NCI-H1105 treated with DMSO at 0.1 percent for 48 hours (cell line): ENCODE measurements around the gene HMGXB4.

Experiments used
- DNase-seq: peaks from one replicate; lab custom pipeline; 2025; lab: John Stamatoyannopoulos, UW

The HMGXB4 gene

DNA sequence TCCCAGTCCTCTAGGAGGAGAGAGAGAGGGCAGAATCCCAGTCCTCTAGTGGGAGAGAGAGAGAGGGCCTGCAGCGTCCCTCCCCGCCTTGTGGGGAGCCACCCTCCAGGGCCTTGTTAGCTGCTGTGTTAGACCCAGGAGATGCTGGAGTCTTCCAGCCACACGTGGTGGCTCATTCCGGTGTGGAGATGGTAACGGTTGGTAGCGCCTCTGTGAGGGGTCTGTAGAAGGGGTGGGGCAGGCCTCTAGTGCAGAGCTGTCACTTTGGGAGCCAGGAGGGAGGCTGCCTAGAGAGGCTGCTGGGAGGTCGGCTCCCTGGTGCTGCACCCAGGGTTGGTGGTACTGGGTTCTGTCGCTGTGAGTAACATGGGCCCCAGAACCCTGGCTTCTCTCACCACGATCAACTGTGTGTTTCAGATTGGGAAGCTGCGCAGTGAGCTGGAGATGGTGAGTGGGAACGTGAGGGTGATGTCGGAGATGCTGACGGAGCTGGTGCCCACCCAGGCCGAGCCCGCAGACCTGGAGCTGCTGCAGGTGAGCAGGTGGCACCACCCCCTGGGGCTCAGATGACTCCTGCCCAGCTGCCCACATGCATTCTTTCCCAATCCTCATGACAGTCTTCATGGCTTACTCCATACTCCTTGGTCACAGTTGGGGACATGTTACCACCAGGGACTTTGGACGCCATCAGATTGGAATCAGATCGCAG lies 69.7 kb downstream of the HMGXB4 start:
- DNase-seq: no peak

GRCh38 chr22:35327690-35328471 lies 70.6 kb downstream of the HMGXB4 start:
- no peak for DNase-seq

DNA sequence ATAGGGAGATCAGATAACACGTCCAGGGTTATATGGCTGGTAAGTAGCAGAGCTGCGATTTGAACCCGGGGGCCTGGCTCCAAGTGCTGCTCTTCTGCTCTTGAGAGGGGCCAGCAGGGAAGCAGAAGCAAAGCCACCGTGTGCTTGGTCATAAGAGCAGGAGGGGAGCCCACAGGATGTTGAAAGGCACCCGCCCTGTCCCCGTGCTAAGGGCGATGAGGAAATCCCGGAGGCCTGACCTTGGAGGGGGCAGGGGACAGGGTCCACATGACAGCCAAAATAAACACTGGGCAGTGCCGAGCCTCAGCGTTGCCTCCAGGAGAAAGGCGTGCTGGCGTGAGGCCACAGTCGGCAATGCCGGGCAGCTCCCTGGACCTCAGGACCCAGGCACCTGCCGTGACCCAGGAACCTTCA lies 71.2 kb downstream of the HMGXB4 start:
- no peak for DNase-seq

DNA sequence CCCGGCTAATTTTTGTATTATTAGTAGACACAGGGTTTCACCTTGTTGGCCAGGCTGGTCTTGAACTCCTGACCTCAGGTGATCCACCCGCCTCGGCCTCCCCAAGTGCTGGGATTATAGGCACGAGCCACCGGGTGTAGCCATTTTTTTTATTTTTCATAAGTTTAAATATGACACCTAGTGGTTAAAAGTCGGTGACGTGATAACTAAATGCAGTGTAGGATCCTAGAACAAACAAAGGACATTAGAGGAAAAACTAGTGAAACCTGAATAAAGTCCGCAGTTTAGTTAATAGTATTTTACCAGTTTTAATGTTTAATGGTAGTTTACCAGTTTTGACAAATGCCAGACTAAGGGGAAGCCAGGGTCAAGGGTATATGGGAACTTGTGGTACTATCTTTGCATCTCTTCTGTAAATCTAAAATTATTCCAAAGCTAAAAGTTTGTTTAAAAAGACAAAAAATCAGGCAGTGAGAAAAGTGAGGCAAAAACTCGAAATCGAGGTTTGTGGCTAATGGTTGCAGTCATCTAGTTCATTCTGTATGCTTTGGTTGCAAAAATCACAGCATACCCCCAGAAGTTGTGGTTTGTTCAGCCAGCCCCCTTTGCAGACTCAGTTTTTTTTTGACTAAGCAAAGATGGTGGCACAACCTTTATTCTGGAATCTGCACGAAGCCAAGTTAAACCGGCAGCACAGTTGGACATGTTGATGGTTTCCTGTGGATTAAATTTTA lies 72.0 kb downstream of the HMGXB4 start:
- DNase-seq: no peak

DNA sequence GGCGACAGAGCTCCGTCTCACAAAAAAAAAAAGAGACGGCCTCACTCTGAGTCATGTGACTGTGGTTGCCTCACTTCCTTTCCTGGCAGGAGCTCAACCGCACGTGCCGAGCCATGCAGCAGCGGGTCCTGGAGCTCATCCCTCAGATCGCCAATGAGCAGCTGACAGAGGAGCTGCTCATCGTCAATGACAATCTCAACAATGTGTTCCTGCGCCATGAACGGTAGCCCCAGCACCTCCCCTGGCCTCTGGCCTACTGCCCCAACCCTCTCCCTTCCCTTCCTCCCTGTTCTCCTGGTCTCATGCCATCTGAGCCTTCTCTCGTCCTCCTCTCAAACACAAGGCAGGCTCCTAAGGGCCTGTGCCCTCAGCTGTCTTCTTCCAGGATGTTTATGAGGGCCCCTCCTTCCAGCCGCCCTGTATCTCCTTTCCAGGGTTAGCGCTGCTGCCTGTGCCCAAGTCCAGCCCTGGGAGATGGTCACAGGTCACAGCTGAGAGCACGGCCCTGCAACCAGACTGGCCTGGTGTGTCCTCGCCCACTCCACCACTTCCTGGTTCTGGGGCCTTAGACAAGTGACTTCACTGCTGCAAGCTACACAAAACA lies 73.1 kb downstream of the HMGXB4 start:
- no peak for DNase-seq

GRCh38 chr22:35332278-35332677 lies 75.0 kb downstream of the HMGXB4 start:
- DNase-seq: no peak

GRCh38 chr22:35333220-35333619 lies 75.9 kb downstream of the HMGXB4 start:
- DNase-seq: no peak

DNA sequence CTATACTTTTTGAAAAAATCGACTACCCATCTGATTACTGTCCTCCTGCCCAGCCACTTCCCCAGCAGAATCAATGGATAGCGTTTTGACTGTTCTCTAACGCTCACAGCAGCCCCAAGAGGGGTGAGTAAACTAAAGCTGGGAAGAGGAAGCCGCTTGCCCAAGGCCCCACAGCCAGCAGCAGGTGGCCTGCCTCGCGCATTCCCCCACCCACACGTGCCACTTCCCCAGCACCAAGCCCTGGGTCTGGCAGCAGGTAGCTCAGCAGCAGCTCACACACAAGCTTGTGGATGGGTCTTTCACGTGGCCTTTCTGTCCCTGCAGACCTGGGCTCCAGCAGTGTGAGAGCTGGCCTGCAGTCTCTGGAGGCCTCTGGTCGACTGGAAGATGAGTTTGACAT lies 76.7 kb downstream of the HMGXB4 start:
- DNase-seq: no peak

GRCh38 chr22:35335468-35335867 lies 78.2 kb downstream of the HMGXB4 start:
- DNase-seq: no peak

GRCh38 chr22:35335936-35336781 lies 78.9 kb downstream of the HMGXB4 start:
- no peak for DNase-seq

DNA sequence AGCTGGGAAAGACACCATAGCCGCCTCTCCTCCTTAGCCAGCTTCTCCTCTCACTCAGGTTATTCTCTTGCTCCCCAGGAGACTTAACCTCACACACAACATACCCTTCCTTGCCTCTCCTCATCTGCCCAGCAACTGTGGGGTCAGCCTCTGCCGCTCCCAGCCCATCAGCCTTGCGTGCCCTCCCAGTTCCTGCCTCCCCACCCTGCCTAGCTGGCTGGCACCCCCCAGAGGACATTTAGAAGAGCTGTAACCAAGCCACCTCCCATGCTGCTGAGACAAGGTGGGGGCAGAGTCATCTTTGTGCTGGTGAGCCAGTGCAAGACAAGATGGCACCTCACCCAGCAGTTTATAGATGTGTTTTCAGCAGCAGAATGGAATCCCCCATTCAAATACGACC lies 80.6 kb downstream of the HMGXB4 start:
- no peak for DNase-seq

DNA sequence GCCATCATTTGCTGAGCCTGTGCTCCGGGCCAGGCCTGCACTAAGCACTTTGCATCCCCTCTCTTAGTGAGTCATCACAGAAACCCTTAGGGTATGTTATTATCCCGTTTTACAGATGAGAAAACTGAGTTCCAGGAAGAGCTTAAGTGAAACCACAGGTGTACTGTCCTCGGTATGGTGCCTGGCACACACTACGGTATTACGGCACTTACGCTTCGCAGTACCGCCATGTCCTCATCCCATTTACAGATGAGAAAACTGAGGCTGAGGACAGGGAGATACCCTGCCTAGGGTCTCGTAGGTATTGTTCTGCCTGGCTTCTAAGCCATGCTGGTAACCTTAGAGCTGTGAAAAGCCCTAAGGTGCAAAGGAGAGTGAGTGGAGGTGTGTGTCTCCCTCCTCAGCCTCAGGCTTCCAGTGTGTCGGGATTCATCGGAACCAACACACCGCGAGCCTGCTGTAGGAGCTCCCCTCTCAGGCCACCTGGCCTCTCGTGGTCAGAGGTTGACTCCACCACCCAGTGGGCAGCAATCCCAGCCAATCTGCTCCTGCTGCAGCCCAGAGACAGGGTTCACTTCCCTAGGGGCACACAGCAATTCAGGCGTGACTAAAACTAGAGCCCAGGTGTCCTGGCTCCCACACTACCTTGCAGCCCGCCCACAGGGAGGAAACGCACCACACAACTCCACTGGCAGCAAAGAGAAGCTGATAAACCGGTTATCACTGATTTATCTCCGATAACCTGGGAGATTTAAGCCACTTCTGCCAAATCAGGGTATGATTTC lies 84.0 kb downstream of the HMGXB4 start:
- no peak for DNase-seq

DNA sequence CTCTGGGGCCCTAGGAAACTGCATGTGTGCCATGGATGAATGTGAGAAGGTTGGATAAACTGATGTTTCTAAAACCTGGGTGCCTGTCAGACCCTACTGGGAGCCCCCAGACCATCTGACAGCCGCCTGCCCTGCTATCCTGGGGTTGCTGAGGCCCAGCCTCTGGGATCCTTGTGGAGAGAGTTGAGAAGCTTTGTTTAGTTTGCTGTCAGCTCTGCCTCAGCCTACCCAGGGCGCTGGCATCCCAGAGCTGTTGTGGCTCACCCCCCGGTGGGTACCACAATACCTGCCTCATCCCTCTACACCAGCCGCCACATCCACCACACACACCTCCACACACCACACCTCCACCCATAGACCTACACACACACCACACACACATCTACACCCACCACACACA lies 85.1 kb downstream of the HMGXB4 start:
- DNase-seq: no peak

DNA sequence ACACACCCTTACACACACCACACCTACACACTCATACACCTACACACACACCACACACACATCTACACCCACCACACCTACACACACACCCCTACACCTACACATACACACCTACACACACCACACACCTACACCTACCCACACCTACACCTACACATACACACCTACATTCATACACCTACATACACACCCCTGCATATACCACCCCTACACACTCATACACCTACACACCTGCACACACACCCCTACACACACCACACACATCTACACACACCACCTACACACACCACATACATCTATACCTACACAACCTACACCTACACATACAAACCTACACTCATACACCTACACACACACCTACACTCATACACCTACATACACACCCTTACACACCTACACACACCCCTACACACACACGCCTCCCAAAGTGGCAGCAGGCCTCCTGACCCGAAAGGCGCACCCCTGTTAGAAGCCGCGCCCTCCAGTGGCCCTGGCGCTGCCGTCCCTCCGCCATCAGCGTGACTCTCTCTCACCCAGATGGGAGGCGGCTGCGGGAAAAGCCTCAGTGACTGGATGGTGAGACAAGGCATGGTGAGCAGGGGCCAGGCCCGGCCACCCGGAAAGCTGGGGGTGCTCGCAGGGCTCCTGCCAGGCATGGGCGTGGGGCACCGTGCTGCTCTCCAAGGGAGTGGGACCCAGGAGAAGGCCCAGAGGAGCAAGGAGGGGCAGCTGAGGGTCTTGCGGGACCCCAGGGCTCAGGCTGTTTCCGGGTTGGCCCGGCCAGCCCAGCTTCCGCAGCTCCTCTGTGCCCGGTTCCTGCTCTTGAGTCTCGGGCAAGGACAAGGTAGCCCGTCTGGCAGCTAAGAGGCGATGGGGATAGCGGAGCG lies 86.6 kb downstream of the HMGXB4 start:
- DNase-seq: no peak

DNA sequence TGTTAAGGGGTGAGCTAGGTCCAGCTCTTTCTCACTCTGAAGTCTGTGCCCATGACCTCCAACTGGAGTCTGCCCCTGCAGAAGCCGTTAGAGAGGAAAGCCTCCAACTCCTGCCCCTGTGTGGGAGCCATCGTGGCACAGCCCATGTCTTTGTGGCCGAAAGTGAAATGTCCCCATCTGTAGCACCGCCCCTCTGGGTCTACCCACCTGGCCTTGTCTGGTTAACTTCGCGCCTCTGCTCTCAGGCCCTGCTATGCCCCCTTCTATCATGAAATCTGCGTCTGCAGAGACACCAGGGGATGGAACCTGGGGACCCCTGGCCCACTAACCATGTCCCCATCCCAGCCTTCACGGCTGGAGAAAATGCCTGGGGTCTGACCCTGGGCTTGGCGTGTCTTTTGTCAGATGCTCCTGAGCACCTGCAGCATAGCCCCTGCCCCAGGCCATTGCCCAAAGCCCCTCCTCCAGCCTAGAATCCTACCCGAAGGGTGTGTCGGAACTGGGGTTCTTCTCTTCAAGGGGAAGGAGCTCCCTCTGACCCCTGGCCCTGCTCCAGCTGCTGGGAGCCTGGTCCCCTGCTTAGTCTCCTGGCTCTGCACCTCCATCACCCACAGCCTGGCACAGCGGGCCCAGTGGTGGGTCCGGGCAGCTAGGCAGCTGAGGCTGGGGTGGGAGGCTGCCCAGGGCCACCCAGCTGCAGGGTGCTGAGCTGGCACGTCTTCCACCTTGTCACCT lies 87.8 kb downstream of the HMGXB4 start:
- DNase-seq: no peak
